Ovary (tissue), 3 donors: ENCODE measurements around the gene CALML5.

Experiments used
- CTCF ChIP-seq, 3 donors: fragments of 450-650 bp in 2 of 3; fragments of 200-600 bp in 1 of 3; IDR thresholded peaks; one replicate each; pipeline versions ENCODE4 v1.5.1 to v1.8.0; 2016 to 2022; ENCODE audit warnings: antibody characterized with exemption in 3 of 3, mild to moderate bottlenecking in 1 of 3
- EP300 ChIP-seq: sonication (generic); formaldehyde crosslinking; IDR thresholded peaks from one replicate; pipeline ENCODE4 v1.6.1; 2017; ENCODE audit warnings: antibody characterized with exemption
- donor health status: DM: no; HTN: no; CAD: no.

GRCh38 chr10:5511885-5512280 is 12.5 kb upstream of the CALML5 start:
- no peak for TF ChIP-seq CTCF (IDR thresholded peaks at IDR 0.05)
- no peak for TF ChIP-seq EP300
